Superior temporal gyrus (tissue), 1 donor: Measurements from ENCODE around the gene CCDC3.
"Not testable (repeated sequence)": the region's sequence is repeated elsewhere in the genome, so short reads cannot be mapped to it uniquely, and the experiment has no call there.

Experiments used
- DNase-seq: peaks from one replicate; pipeline ENCODE4 v3.0.0-alpha.2; 2016; ENCODE audit errors: extremely low spot score

CCDC3 gene

GRCh38 chr10:13001041-13001886, at the start of gene CCDC3:
CCDC3 (minus strand) TSS chr10:13001713; CDS start chr10:13001570, 143 bp downstream.
- no peak for DNase-seq

GRCh38 chr10:13051126-13051694, 49.7 kb upstream of the CCDC3 start:
- DNase-seq, result no peak

- no peak for DNase-seq
Measured at GRCh38 chr10:13049774-13050420, 48.4 kb upstream of the CCDC3 start.

- no peak for DNase-seq
Measured at GRCh38 chr10:13048762-13049161, 47.2 kb upstream of the CCDC3 start.

GRCh38 chr10:13047529-13048206, 46.2 kb upstream of the CCDC3 start:
- no peak for DNase-seq

GRCh38 chr10:13046851-13047528, 45.5 kb upstream of the CCDC3 start:
- DNase-seq, result no peak

- no peak for DNase-seq
Measured at GRCh38 chr10:13043520-13043919, 42.0 kb upstream of the CCDC3 start.

- DNase-seq, result no peak
Measured at GRCh38 chr10:13039761-13040160, 38.2 kb upstream of the CCDC3 start.

- DNase-seq, result no peak
Measured at GRCh38 chr10:13038391-13038790, 36.9 kb upstream of the CCDC3 start.

- no peak for DNase-seq
Measured at GRCh38 chr10:13037832-13038231, 36.3 kb upstream of the CCDC3 start.

- no peak for DNase-seq
Measured at GRCh38 chr10:13036841-13037240, 35.3 kb upstream of the CCDC3 start.

- DNase-seq, result not testable (repeated sequence)
Measured at GRCh38 chr10:13035731-13036130, 34.2 kb upstream of the CCDC3 start.

GRCh38 chr10:13026873-13027272, 25.4 kb upstream of the CCDC3 start:
- DNase-seq, result no peak

- no peak for DNase-seq
Measured at GRCh38 chr10:13023754-13024153, 22.2 kb upstream of the CCDC3 start.

- no peak for DNase-seq
Measured at GRCh38 chr10:13019280-13019679, 17.8 kb upstream of the CCDC3 start.

- no peak for DNase-seq
Measured at GRCh38 chr10:13018171-13018570, 16.7 kb upstream of the CCDC3 start.

GRCh38 chr10:13016886-13017285, 15.4 kb upstream of the CCDC3 start:
- no peak for DNase-seq

- DNase-seq, result no peak
Measured at GRCh38 chr10:13016426-13016825, 14.9 kb upstream of the CCDC3 start.

GRCh38 chr10:13006037-13006436, 4.5 kb upstream of the CCDC3 start:
- DNase-seq, result no peak

GRCh38 chr10:13003759-13004158, 2.2 kb upstream of the CCDC3 start:
- no peak for DNase-seq

GRCh38 chr10:13003004-13003403, 1.5 kb upstream of the CCDC3 start:
- no peak for DNase-seq

GRCh38 chr10:13001887-13002212, 337 bp upstream of the CCDC3 start:
- DNase-seq, result peak; percentile 29
